GM12878 (cell line): ENCODE measurements around the gene RAET1E. TPM values are rescaled to one million over a fixed set of nuclear protein-coding genes. Genes with fewer than 3 reads are reported as not detected.

Experiments
- ATAC-seq: fragments of 200-7000 bp; cut with Tn5 transposase; 3 replicates; pipeline ENCODE4 v1.9.1; 2020; ENCODE audit warnings: mild to moderate bottlenecking, moderate library complexity
- BruUV-seq: library from RNA; stranded (reverse); fragments of 400-500 nt; replicated peaks from 2 replicates; lab custom pipeline; 2021; lab: Mats Ljungman, UMichigan
- CTCF ChIA-PET: fragments of 300-600 bp; sonication (Branson Sonifier 250); formaldehyde crosslinking; extraction: SDS; loops from one replicate; lab custom pipeline; 2021; ENCODE audit warnings: inconsistent platforms; lab: Yijun Ruan, JAX
- POLR2A ChIA-PET: fragments of 350-600 bp; formaldehyde crosslinking; extraction: SDS; loops from one replicate; lab custom pipeline; 2021; ENCODE audit warnings: inconsistent platforms; lab: Charles Lee
- RAD21 ChIA-PET: fragments of 300-600 bp; sonication (Branson Sonifier 250); formaldehyde crosslinking; loops from one replicate; lab custom pipeline; 2023; ENCODE audit warnings: antibody characterized with exemption; ENCODE audit not compliant: unreplicated experiment; lab: Charles Lee
- SMC1A ChIA-PET: fragments of 300-600 bp; sonication (Branson Sonifier 250); formaldehyde crosslinking; loops from one replicate; lab custom pipeline; 2023; ENCODE audit not compliant: unreplicated experiment, uncharacterized antibody; lab: Charles Lee
- DNase-seq: peaks from one replicate; pipeline ENCODE4 v3.0.0-alpha.2; 2011; ENCODE audit warnings: low read depth, low spot score
- FAIRE-seq: peaks from 3 replicates; lab custom pipeline; 2011; peaks lifted over from hg19 to GRCh38; lab: Jason Lieb, UNC
- H2AFZ ChIP-seq: 2 replicates; pipeline ENCODE4 v1.6.0; 2011; ENCODE audit warnings: low read depth, low read length, control low read depth; ENCODE audit not compliant: control insufficient read depth
- H3K27ac ChIP-seq: 2 replicates; pipeline ENCODE4 v1.5.1; 2011; ENCODE audit warnings: control low read depth; ENCODE audit not compliant: control insufficient read depth, insufficient read depth
- H3K27me3 ChIP-seq, 2 experiments: replicated peaks in 1 of 2; 2 replicates each; pipeline versions ENCODE4 v1.6.0 to v1.6.1; 2011; ENCODE audit warnings: low read length in 1 of 2; ENCODE audit not compliant: control insufficient read depth in 2 of 2, insufficient read depth in 2 of 2
- H3K36me3 ChIP-seq, 2 experiments: 2 replicates each; pipeline ENCODE4 v1.5.1; 2011; ENCODE audit warnings: low read length in 1 of 2; ENCODE audit not compliant: control insufficient read depth in 2 of 2, insufficient read depth in 2 of 2
- H3K4me1 ChIP-seq: 2 replicates; pipeline ENCODE4 v1.6.1; 2011; ENCODE audit warnings: mild to moderate bottlenecking, low read length, moderate library complexity, mixed read lengths; ENCODE audit not compliant: control insufficient read depth, insufficient read depth
- H3K4me2 ChIP-seq: 2 replicates; pipeline ENCODE4 v1.6.0; 2011; ENCODE audit warnings: control low read depth; ENCODE audit not compliant: control insufficient read depth, insufficient read depth
- H3K4me3 ChIP-seq: fragments of 200-600 bp; sonication (generic); 2 replicates; pipeline ENCODE4 v1.5.1; 2016
- H3K79me2 ChIP-seq: 2 replicates; pipeline ENCODE4 v1.6.0; 2011; ENCODE audit warnings: low read length; ENCODE audit not compliant: control insufficient read depth, insufficient read depth
- H3K9ac ChIP-seq: 2 replicates; pipeline ENCODE4 v1.8.0; 2011; ENCODE audit warnings: low read length, control low read depth, mixed read lengths; ENCODE audit not compliant: control insufficient read depth, insufficient read depth
- H3K9me3 ChIP-seq: replicated peaks from 3 replicates; pipeline ENCODE4 v1.5.1; 2011; ENCODE audit warnings: mild to moderate bottlenecking, low read length; ENCODE audit not compliant: control insufficient read depth, insufficient read depth
- H4K20me1 ChIP-seq: 2 replicates; pipeline ENCODE4 v1.6.0; 2011; ENCODE audit not compliant: control insufficient read depth, insufficient read depth
- ATF3 ChIP-seq: IDR thresholded peaks from 2 replicates; pipeline ENCODE4 v1.6.1; 2011; ENCODE audit warnings: low read depth, mild to moderate bottlenecking, low read length, moderate library complexity, borderline replicate concordance; ENCODE audit errors: extremely low read depth
- BMI1 ChIP-seq: fragments of 450-650 bp; IDR thresholded peaks from 2 replicates; pipeline ENCODE4 v1.6.1; 2016; ENCODE audit warnings: mild to moderate bottlenecking, moderate library complexity, borderline replicate concordance
- CHD1 ChIP-seq: IDR thresholded peaks from 2 replicates; pipeline ENCODE4 v1.6.1; 2012; ENCODE audit warnings: low read depth, low read length, improper control_type of control experiment
- HDGF ChIP-seq: fragments of 450-650 bp; IDR thresholded peaks from 2 replicates; pipeline ENCODE4 v1.6.1; 2016; ENCODE audit warnings: antibody characterized with exemption
- LARP7 ChIP-seq: fragments of 450-650 bp; IDR thresholded peaks from 2 replicates; pipeline ENCODE4 v1.6.1; 2017; ENCODE audit warnings: mild to moderate bottlenecking
- MYB ChIP-seq: fragments of 150-350 bp; IDR thresholded peaks from 2 replicates; pipeline ENCODE4 v1.6.1; 2014; ENCODE audit warnings: mild to moderate bottlenecking, low read depth, low read length, borderline replicate concordance
- NFYA ChIP-seq: IDR thresholded peaks from 2 replicates; pipeline ENCODE4 v1.6.1; 2011; ENCODE audit warnings: low read depth, mild to moderate bottlenecking, low read length, improper control_type of control experiment, borderline replicate concordance
- NRF1 ChIP-seq: conservative IDR thresholded peaks from 2 replicates; pipeline ENCODE4 v1.6.1; 2011; ENCODE audit warnings: mild to moderate bottlenecking, low read depth, low read length, improper control_type of control experiment
- PAX8 ChIP-seq: fragments of 450-650 bp; IDR thresholded peaks from 2 replicates; pipeline ENCODE4 v1.6.1; 2017; ENCODE audit warnings: mild to moderate bottlenecking, moderate library complexity
- PKNOX1 ChIP-seq: fragments of 450-650 bp; IDR thresholded peaks from 2 replicates; pipeline ENCODE4 v1.6.1; 2016; ENCODE audit warnings: mild to moderate bottlenecking
- PRDM15 ChIP-seq: fragments of 450-650 bp; formaldehyde crosslinking; IDR thresholded peaks from 2 replicates; pipeline ENCODE4 v1.4.0; 2020; ENCODE audit warnings: mild to moderate bottlenecking, moderate library complexity
- TAF1 ChIP-seq: IDR thresholded peaks from 2 replicates; pipeline ENCODE4 v1.6.1; 2011; ENCODE audit warnings: mild to moderate bottlenecking, low read depth, low read length, borderline replicate concordance
- USF1 ChIP-seq: IDR thresholded peaks from 2 replicates; pipeline ENCODE4 v1.6.1; 2011; ENCODE audit warnings: borderline replicate concordance, low read depth, mild to moderate bottlenecking, moderate library complexity, mixed read lengths, low read length; ENCODE audit not compliant: insufficient read depth; ENCODE audit errors: extremely low read length
- WGBS: methylation state at CpG from one replicate; pipeline ENCODE4 v1.1.6; 2016; ENCODE audit warnings: low lambda C conversion rate; ENCODE audit not compliant: insufficient replicate concordance, insufficient coverage; ENCODE audit errors: missing lambda C conversion rate; 5-methylcytosine and 5-hydroxymethylcytosine counted together
- in situ Hi-C: fragments of 300-500 bp; cut with MboI; formaldehyde crosslinking; loops from 9 replicates; pipeline ENCODE4 v1.14.3; 2018; ENCODE audit warnings: mixed read lengths
- intact Hi-C: fragments of 100-400 bp; cut with micrococcal nuclease; formaldehyde crosslinking; loops from one replicate; pipeline ENCODE4 v1.14.2; 2022; ENCODE audit not compliant: unreplicated experiment
- polyA plus RNA-seq, 11 experiments: library from polyadenylated mRNA; depleted of rRNA in 4 of 11; unstranded in 6 of 11; stranded (reverse) in 5 of 11; fragments of >200 nt; fragmentation: Nextera tagmentation in 4 of 11; fragmentation: Illumina TruSeq in 1 of 11; extraction: Ambion mirVana in 4 of 11; extraction: Trizol in 1 of 11; gene quantifications; 1 replicate in 1 of 11; 2 replicates in 10 of 11; pipeline versions ENCODE4 v1.2.1 to v1.2.3, GENCODE V29; 2011 to 2016; ENCODE audit warnings: inconsistent platforms in 2 of 11, missing spikeins in 2 of 11, low read depth in 1 of 11
- total RNA-seq, 4 experiments: library from RNA; depleted of rRNA in 3 of 4; stranded (reverse); fragments of >200 nt in 3 of 4; fragmentation: Illumina TruSeq in 1 of 4; extraction: Trizol in 1 of 4; gene quantifications; 2 replicates each; pipeline versions ENCODE4 v1.2.1 to v1.2.3, GENCODE V29; 2013 to 2021

RAET1E gene
- total and polyA plus RNA-seq, 10 of the 15 experiments (the other 5 are each of a cell fraction or from before 2014, with no cell fraction given): not detected

- TF ChIP-seq ATF3 (no peak), PAX8 (no peak), TAF1 (no peak)
Measured at GRCh38 chr6:149884617-149885016, 13.3 kb downstream of the RAET1E start (continued).

GRCh38 chr6:149884215-149884614, 13.7 kb downstream of the RAET1E start:
- 77% methylated on average over 11 of the region's 11 CpGs for WGBS
- POLR2A ChIA-PET: no interaction called here
- no peaks in the 10 kb centered on the region for H3K9me3 ChIP-seq
- H2AFZ ChIP-seq: no peak overlapping the region
- BruUV-seq: no TSS peak
- no peaks in the 10 kb centered on the region for H3K79me2 ChIP-seq
- no peak overlapping the region for H3K9ac ChIP-seq
- RAD21 ChIA-PET: no interaction called here
- no peak for ATAC-seq
- FAIRE-seq: no peak
- no peaks in the 10 kb centered on the region for H3K4me1 ChIP-seq
- no peak overlapping the region for H3K4me2 ChIP-seq
- no peaks in the 10 kb centered on the region for H4K20me1 ChIP-seq
- no peak overlapping the region for H3K27ac ChIP-seq
- SMC1A ChIA-PET: no interaction called here
- no peaks in the 10 kb centered on the region for H3K36me3 ChIP-seq
- in situ Hi-C loops (no loop called here), intact Hi-C loops (no loop called here)
- TF ChIP-seq USF1 (no peak), NFYA (no peak), MYB (no peak), NRF1 (no peak), PRDM15 (CRISPR knock-in tag) (no peak), PKNOX1 (no peak), PAX8 (no peak), HDGF (no peak), CHD1 (no peak), LARP7 (no peak), BMI1 (no peak)
- peaks cover 0 to 3% of the 10 kb centered on the region in 2 experiments; a peak in 2 of 4 replicates for H3K27me3 ChIP-seq
- H3K4me3 ChIP-seq: no peak overlapping the region
- CTCF ChIA-PET: no interaction called here
- DNase-seq: no peak
